NCI-H2081 (cell line): ENCODE data around the gene SUPT3H.
"Not testable (repeated sequence)": the region's sequence is repeated elsewhere in the genome, so short reads cannot be mapped to it uniquely, and the experiment has no call there.

Experiments used
- DNase-seq, 2 experiments: peaks; one replicate each; lab custom pipeline; 2025; lab: John Stamatoyannopoulos, UW

Gene SUPT3H

GRCh38 chr6:45323656-45324224 is 54.0 kb downstream of the SUPT3H start:
- no peak for DNase-seq

DNA sequence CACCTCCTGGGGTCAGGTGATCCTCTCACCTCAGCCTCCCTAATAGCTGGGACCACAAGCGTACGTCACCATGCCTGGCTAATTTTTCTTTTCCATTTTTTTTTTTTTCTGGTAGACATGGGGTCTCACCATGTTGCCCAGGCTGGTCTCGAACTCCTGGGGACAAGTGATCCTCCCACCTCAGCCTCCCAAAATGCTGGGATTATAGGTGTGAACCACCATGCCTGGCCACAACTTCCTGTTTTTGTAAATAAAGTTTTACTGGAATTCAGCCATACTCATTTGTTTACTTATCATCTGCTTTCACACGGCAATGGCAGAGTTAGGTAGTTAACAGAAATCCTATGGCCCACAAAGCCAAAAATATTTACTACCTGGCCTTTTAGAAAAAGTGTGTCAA is 57.4 kb downstream of the SUPT3H start:
- DNase-seq, result no peak

- no peak for DNase-seq
Measured at GRCh38 chr6:45314146-45314545, 63.6 kb downstream of the SUPT3H start.

GRCh38 chr6:45310118-45310788 is 67.5 kb downstream of the SUPT3H start:
- DNase-seq, result no peak

DNA sequence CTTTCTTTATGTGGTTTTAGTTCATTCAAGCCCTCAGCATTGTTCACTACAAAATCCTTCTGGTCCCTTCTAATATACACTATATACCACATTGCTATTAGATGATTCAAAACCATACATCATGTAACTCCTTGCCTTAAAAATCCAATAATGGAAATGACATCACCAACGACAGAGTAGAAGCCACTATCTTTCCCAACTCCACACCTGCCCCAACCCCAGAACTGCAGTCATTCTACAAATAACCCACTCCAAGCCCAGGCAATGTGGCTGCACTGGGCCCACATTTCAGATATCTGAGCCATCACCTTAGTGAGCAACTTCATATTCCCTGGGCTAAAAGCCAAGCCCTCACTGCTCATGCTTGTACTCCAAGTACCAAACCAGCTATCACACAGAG is 72.2 kb downstream of the SUPT3H start:
- no peak for DNase-seq

- DNase-seq, result no peak
Measured at GRCh38 chr6:45302832-45303231, 74.9 kb downstream of the SUPT3H start.

DNA sequence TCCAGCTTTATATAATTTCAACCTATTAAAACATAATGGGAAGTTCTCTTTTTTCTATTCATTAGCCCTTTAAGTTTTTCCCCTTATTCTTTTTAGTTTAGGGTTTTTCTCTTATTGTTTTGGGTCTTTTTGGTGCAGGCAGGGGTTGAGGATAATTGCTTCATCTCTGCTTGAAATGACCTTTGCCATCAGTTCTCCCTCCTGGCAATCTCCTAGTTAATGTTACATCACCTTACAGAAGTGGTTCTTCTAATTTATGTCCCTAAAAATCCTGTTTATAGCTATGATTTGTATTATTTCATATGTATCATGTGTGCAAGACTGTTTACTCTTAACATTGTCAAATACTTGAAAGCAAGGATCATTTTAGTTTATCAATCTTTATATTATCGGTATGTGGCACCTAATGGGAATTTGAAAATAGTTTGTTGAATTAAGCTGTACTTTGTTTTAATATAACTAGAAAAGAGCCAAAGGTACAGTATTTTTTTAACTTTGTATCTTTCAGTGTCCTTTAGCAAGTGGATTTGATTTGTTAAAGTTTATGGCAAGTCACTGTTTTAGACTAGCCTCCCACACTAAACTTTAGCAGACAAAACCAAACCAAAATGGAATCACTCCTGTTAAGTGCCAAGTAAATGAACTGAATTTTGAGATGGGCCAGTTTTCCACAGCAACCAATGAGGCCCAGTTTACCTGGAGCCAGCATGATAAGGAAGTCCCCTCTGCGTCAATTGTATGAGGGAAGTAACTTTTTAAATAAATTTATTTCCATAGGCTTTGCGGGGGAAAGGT is 76.2 kb downstream of the SUPT3H start:
- no peak for DNase-seq

DNA sequence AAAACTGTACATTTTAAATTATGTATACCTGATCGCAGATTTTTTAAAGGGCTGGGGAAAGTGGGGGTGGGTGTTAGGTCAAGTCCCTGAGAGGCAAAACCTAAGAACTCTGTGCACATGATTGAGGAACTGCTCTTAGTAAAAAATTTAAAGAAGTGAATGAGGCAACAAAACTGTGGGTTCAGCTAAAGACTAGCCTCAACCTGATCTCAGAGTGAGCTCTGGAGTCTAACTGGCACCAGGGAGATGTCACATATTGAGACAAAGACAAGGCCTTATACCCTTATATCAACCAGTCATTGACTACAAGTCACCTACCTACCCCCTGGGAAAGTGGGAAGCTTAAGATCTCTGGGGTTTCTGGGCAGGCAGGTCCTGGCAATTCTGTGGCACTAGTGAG is 77.0 kb downstream of the SUPT3H start:
- no peak for DNase-seq

- DNase-seq, result no peak
Measured at GRCh38 chr6:45299096-45299581, 78.6 kb downstream of the SUPT3H start.

DNA sequence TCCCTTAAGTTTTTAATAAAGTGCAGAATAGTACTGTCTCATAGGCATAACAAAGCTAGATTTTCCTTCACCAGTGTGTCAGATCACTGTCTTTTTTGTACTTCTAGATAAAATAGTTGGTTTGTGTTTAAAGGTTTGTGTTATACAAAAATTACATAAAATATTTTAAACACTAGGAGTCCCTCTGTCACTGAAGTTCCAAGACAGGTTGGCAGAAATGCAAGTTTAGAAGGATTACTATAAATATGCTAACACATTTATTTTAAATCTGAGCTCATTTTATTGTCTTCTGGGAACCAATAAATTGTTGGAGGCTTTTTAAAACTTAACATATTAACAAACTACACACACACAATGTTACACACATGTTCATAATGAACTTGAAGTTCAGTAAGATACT is 80.4 kb downstream of the SUPT3H start:
- DNase-seq, result no peak

DNA sequence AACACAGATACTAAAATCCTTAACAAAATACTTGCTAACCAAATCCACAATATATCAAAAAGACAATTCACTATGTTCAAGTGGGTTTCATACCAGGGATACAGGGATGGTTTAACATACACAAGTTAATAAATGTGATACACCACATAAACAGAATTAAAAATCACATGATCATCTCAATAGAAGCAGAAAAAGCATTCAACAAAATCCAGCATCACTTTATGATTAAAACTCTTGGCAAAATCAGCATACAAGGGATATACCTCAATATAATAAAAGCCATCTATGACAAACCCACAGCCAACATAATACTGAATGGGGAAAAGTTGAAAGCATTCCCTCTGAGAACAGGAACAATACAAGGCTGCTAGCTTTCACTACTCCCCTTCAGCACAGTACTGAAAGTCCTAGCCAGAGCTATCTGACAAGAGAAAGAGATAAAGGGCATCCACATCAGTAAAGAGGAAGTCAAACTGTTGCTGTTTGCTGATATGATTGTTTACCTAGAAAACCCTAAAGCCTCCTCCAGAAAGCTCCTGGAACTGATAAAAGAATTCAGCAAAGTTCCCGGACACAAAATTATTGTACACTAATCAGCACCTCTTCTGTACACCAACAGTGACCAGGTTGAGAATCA is 83.6 kb downstream of the SUPT3H start:
- not testable (repeated sequence) for DNase-seq

DNA sequence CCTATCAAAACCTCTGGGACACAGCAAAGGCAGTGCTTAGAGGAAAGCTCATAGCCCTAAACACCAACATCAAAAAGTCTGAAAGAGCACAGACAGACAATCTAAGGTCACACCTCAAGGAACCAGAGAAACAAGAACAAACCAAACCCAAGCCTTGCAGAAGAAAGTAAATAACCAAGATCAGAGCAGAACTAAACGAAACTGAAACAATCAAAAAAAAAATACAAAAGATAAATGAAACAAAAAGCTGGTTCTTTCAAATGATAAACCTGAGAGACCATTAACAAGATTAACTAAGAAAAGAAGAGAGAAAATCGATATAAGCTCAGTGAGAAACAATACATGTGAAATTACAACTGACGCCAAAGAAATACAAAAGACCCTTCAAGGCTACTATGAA is 84.4 kb downstream of the SUPT3H start:
- no peak for DNase-seq

DNA sequence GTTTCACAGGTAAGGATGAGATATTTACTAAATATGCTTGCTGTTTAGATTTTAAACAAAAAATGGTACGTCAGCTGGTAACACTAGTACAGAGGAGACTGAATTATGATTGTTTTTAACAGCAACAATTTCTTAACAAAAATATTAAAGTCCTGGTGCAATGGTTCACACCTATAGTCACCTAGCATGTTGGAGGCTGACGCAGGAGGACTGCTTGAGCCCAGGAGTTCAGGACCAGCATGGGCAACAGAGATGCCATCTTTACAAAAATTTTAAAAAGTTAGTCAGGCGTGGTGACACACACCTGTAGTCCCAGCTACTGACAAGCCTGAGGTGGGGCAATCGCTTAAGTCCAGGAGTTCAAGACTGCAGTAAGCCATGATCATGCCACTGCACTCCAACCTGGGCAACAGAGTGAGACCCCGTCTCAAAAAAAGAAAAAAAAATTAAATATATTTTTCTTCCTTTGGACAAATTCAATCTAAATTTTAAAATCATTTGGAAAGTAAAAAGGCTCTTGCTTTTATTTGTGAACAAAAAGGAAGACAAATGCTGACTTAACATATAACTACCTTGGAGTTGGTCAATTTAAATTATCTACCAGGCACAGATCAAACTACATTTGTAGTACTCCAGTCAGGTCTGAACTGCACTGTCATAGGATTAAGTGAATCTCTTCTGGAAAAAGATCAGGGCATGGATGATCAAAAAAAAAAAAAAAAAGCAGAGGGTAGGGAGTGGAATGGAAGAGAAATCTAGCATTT is 87.8 kb downstream of the SUPT3H start:
- DNase-seq, result no peak

GRCh38 chr6:45286707-45287106 is 91.0 kb downstream of the SUPT3H start:
- DNase-seq, result not testable (repeated sequence)

GRCh38 chr6:45278367-45278766 is 99.4 kb downstream of the SUPT3H start:
- no peak for DNase-seq

DNA sequence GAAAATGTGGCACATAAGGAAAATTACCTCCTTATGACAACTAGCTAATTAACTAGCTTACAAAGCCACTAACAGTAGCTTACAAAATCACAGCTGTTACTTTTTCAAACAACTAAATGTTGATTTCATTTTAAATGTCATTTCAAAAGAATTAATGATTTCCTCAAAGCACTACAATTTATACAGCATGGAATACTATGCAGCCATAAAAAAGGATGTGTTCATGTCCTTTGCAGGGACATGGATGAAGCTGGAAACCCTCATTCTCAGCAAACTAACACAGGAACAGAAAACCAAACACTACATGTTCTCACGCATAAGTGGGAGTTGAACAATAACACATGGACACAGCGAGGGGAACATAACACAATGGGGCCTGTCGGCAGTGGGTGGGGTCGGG is 100.0 kb downstream of the SUPT3H start:
- not testable (repeated sequence) for DNase-seq

- DNase-seq, result no peak
Measured at GRCh38 chr6:45275358-45275757, 102.4 kb downstream of the SUPT3H start.

GRCh38 chr6:45272626-45273025 is 105.1 kb downstream of the SUPT3H start:
- no peak for DNase-seq

- DNase-seq, result no peak
Measured at GRCh38 chr6:45265246-45265645, 112.5 kb downstream of the SUPT3H start.

DNA sequence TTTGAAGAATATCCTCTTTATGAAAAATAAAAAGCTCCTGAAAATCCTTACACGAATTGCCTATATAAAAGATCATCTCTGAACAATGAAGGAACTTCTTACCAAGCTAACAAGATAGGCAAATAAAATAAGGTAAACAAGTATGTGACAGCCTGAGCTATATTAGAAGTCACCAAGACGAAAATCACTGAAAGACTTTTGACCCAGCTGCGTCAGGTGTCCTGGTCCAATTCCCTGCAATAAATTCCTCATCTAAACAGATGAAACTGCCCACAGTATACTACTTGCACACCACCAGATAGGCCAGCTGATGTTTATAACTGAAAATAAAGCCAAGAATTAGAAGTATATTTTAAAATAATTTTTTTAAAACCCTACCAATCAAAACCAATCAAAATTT is 117.0 kb downstream of the SUPT3H start:
- DNase-seq, result no peak

GRCh38 chr6:45256697-45257695 is 120.7 kb downstream of the SUPT3H start:
- no peak for DNase-seq
